Activated naive CD4-positive, alpha-beta T cell treated with Interleukin-2 at 50 U/mL for 16 hours (primary cell): Measurements from ENCODE around the gene APRT.

ENCODE experiments used
- DNase-seq: peaks from one replicate; pipeline ENCODE4 v3.0.0-alpha.2; 2020

The APRT gene

GRCh38 chr16:88811769-88812512 lies at the start of gene APRT:
Gene APRT (minus strand): TSS chr16:88811928. CDS start chr16:88811899, 29 bp downstream.
- peak; percentile 96 for DNase-seq

GRCh38 chr16:88861359-88861758 lies 49.6 kb upstream of the APRT start:
- DNase-seq: no peak

GRCh38 chr16:88859381-88860091 lies 47.8 kb upstream of the APRT start:
- no peak for DNase-seq

- DNase-seq: peak; percentile 80
Measured at GRCh38 chr16:88857728-88858339, 46.1 kb upstream of the APRT start.

- DNase-seq: peak; percentile 99
Measured at GRCh38 chr16:88856828-88857727, 45.4 kb upstream of the APRT start, which contains the start of the genes GALNS and TRAPPC2L. Gene GALNS (minus strand): TSS chr16:88856947. CDS start chr16:88856877, 70 bp downstream. Gene TRAPPC2L (plus strand): TSS chr16:88857127. CDS start chr16:88857151, 24 bp downstream.

- DNase-seq: no peak
Measured at GRCh38 chr16:88856122-88856827, 44.5 kb upstream of the APRT start.

GRCh38 chr16:88855736-88856121 lies 44.0 kb upstream of the APRT start:
- DNase-seq: no peak

- no peak for DNase-seq
Measured at GRCh38 chr16:88855176-88855575, 43.4 kb upstream of the APRT start.

GRCh38 chr16:88854306-88855111 lies 42.8 kb upstream of the APRT start:
- DNase-seq: peak; percentile 11

- DNase-seq: no peak
Measured at GRCh38 chr16:88853325-88853941, 41.7 kb upstream of the APRT start.

- no peak for DNase-seq
Measured at GRCh38 chr16:88851616-88852015, 39.9 kb upstream of the APRT start.

GRCh38 chr16:88850531-88851199 lies 38.9 kb upstream of the APRT start:
- DNase-seq: no peak

- DNase-seq: no peak
Measured at GRCh38 chr16:88848557-88848956, 36.8 kb upstream of the APRT start.

GRCh38 chr16:88847654-88848053 lies 35.9 kb upstream of the APRT start:
- DNase-seq: no peak

- DNase-seq: no peak
Measured at GRCh38 chr16:88846088-88846487, 34.4 kb upstream of the APRT start.

- DNase-seq: no peak
Measured at GRCh38 chr16:88844419-88845036, 32.8 kb upstream of the APRT start.

GRCh38 chr16:88843256-88843655 lies 31.5 kb upstream of the APRT start:
- no peak for DNase-seq

- DNase-seq: no peak
Measured at GRCh38 chr16:88842806-88843205, 31.1 kb upstream of the APRT start.

- DNase-seq: no peak
Measured at GRCh38 chr16:88842308-88842756, 30.6 kb upstream of the APRT start.
